Esophagus muscularis mucosa (tissue), 4 donors: ENCODE data around the gene TGFB1. TPM values are rescaled to one million over a fixed set of nuclear protein-coding genes. Genes with fewer than 3 reads are reported as not detected.

ENCODE experiments used
- DNase-seq: peaks from one replicate; pipeline ENCODE4 v3.0.0-alpha.2; 2017; ENCODE audit errors: extremely low spot score
- H3K27ac ChIP-seq, 4 donors: fragments of 200-600 bp; sonication (generic); replicated peaks in 1 of 4; 1 replicate in 3 of 4; 2 replicates in 1 of 4; pipeline ENCODE4 v1.5.1; 2016 to 2019; ENCODE audit warnings: mild to moderate bottlenecking in 1 of 4
- H3K27me3 ChIP-seq, 4 donors: fragments of 200-600 bp; sonication (generic); one replicate each; pipeline versions ENCODE4 v1.5.1 to v1.6.0; 2016 to 2019
- H3K36me3 ChIP-seq, 4 donors: fragments of 200-600 bp; sonication (generic); one replicate each; pipeline ENCODE4 v1.5.1; 2016 to 2019
- H3K4me1 ChIP-seq, 4 donors: fragments of 200-600 bp; sonication (generic); one replicate each; pipeline ENCODE4 v1.5.1; 2016 to 2019
- H3K4me3 ChIP-seq, 4 donors: fragments of 200-600 bp; sonication (generic); 1 replicate in 2 of 4; 2 replicates in 2 of 4; pipeline ENCODE4 v1.5.1; 2016 to 2019; ENCODE audit warnings: mild to moderate bottlenecking in 4 of 4, moderate library complexity in 1 of 4
- H3K9me3 ChIP-seq, 4 donors: fragments of 200-600 bp; sonication (generic); 1 replicate in 3 of 4; 2 replicates in 1 of 4; pipeline ENCODE4 v1.5.1; 2016 to 2019
- EP300 ChIP-seq: sonication (generic); formaldehyde crosslinking; IDR thresholded peaks from one replicate; pipeline ENCODE4 v1.6.1; 2017; ENCODE audit warnings: antibody characterized with exemption
- POLR2A ChIP-seq: fragments of 450-650 bp; IDR thresholded peaks from one replicate; pipeline ENCODE4 v1.6.1; 2017; ENCODE audit warnings: antibody characterized with exemption, moderate library complexity, mild to moderate bottlenecking, low read depth
- POLR2AphosphoS5 ChIP-seq, 2 donors: sonication (generic); formaldehyde crosslinking; IDR thresholded peaks; one replicate each; pipeline ENCODE4 v1.6.1; 2017; ENCODE audit warnings: antibody characterized with exemption in 2 of 2
- WGBS: methylation state at CpG from one replicate; pipeline ENCODE4 v1.1.5; 2018; 5-methylcytosine and 5-hydroxymethylcytosine counted together
- intact Hi-C: fragments of 100-400 bp; cut with DNase I; formaldehyde crosslinking; loops from one replicate; pipeline ENCODE4 v1.15.1; 2023
- total RNA-seq, 4 donors: library from RNA; depleted of rRNA; stranded (reverse); fragments of >200 nt; gene quantifications; one replicate each; pipeline versions ENCODE4 v1.1.0 to v1.2.1, GENCODE V29; 2016
- TF ChIP-seq, protein P1 (sequence below), 3 experiments: fragments of 200-600 bp in 2 of 3; fragments of 450-650 bp in 1 of 3; sonication (generic) in 2 of 3; IDR thresholded peaks; one replicate each; pipeline ENCODE4 v1.5.1; 2017 to 2019; ENCODE audit warnings: antibody characterized with exemption in 3 of 3, mild to moderate bottlenecking in 2 of 3, moderate library complexity in 1 of 3

The TGFB1 gene
- total RNA-seq, 4 donors from 2014 or later: 29.8 to 52.4 (median 31.8) TPM

GRCh38 chr19:41366089-41366488 lies 12.4 kb upstream of the TGFB1 start:
- no peak for TF ChIP-seq POLR2A
- TF ChIP-seq, protein P1, sequence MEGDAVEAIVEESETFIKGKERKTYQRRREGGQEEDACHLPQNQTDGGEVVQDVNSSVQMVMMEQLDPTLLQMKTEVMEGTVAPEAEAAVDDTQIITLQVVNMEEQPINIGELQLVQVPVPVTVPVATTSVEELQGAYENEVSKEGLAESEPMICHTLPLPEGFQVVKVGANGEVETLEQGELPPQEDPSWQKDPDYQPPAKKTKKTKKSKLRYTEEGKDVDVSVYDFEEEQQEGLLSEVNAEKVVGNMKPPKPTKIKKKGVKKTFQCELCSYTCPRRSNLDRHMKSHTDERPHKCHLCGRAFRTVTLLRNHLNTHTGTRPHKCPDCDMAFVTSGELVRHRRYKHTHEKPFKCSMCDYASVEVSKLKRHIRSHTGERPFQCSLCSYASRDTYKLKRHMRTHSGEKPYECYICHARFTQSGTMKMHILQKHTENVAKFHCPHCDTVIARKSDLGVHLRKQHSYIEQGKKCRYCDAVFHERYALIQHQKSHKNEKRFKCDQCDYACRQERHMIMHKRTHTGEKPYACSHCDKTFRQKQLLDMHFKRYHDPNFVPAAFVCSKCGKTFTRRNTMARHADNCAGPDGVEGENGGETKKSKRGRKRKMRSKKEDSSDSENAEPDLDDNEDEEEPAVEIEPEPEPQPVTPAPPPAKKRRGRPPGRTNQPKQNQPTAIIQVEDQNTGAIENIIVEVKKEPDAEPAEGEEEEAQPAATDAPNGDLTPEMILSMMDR (IDR thresholded peaks at IDR 0.05): no peak
- no peak for TF ChIP-seq EP300
- TF ChIP-seq POLR2AphosphoS5 (IDR thresholded peaks at IDR 0.05): no peak
- Histone ChIP-seq H3K27me3 (no peaks in the 10 kb centered on the region), H3K4me3 (no peak overlapping the region), H3K27ac (no peak overlapping the region), H3K36me3 (peaks cover 0 to 4% (median 0%) of the 10 kb centered on the region in 4 donors), H3K9me3 (no peaks in the 10 kb centered on the region), H3K4me1 (peaks cover 5 to 26% (median 20%) of the 10 kb centered on the region in 4 donors)
- DNase-seq: no peak
- 100% methylated on average over 1 of the region's 1 CpG for WGBS
- intact Hi-C loops: no loop called here

DNA sequence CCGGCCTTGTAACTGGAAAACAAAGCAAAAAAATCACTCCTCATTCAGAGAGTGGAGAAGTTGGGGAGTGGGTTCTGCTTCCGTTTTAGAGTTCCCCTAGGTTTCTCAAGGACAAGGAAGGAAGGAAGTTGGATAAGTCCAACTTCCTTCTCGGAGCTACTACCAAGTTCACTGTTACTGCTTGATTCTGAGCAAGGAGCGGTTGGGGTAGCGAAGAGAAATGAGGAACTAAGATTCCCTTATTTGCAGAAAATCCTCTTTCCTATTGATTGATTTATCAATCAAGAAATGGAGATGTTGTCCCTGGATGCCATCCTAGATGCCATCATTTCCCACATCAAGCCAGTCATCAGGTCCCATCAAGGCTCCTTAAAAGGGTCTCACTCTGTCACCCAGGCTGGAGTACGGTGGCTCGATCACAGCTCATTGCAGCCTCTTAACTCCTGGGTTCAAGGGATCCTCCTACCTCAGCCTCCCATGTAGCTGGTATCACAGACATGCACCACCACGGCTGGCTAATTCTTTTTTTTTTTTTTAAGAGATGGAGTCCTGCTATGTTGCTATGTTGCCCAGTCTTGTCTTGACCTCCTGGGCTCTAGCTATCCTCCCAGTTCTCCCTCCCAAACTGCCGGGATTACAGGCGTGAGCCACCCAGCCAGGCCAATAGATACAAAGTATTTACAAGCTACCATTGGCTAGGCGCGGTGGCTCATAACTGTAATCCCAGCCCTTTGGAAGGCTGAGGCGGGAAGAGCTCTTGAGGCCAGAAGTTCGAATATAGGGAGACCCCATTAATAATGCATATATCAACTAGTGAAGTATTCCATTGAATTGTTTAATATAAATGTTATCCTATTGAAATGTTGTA lies 11.0 kb upstream of the TGFB1 start:
- H3K4me3 ChIP-seq: peak overlapping the region; percentile 65 to 82 (median 74)
- intact Hi-C loops: no loop called here
- no peak for TF ChIP-seq EP300
- no peak for TF ChIP-seq POLR2AphosphoS5 (IDR thresholded peaks at IDR 0.05)
- no peak for TF ChIP-seq POLR2A
- TF ChIP-seq, protein P1 (IDR thresholded peaks at IDR 0.05): no peak
- no peaks in the 10 kb centered on the region for H3K9me3 ChIP-seq
- WGBS: 73% methylated on average over 14 of the region's 14 CpGs
- peak overlapping the region; percentile 93 to 99 (median 96) for H3K27ac ChIP-seq
- H3K36me3 ChIP-seq: peaks cover 0 to 4% (median 0%) of the 10 kb centered on the region in 4 donors
- no peak for DNase-seq
- no peaks in the 10 kb centered on the region for H3K27me3 ChIP-seq
- H3K4me1 ChIP-seq: peaks cover 5 to 26% (median 20%) of the 10 kb centered on the region in 4 donors

GRCh38 chr19:41363753-41364523 lies 10.2 kb upstream of the TGFB1 start, which contains the start of gene B9D2:
TSS of gene B9D2 (minus strand) at chr19:41364149. CDS start at chr19:41363519, 630 bp downstream.
- peak; percentile 99 for DNase-seq
- 0% methylated on average over 46 of the region's 56 CpGs for WGBS
- intact Hi-C loops: no loop called here
- Histone ChIP-seq H3K9me3 (no peaks in the 10 kb centered on the region), H3K4me3 (peak within 1 kb of the TSS; percentile 65 to 82 (median 74)), H3K4me1 (peaks cover 5 to 26% (median 20%) of the 10 kb centered on the region in 4 donors), H3K27ac (peak within 1 kb of the TSS; percentile 93 to 99 (median 96)), H3K36me3 (peaks cover 0 to 4% (median 0%) of the 10 kb centered on the region in 4 donors), H3K27me3 (no peaks in the 10 kb centered on the region)
- TF ChIP-seq, protein P1 (IDR thresholded peaks at IDR 0.05): no peak
- TF ChIP-seq POLR2AphosphoS5 (IDR thresholded peaks at IDR 0.05) (peak; percentile 89 to 91), POLR2A (peak; percentile 13), EP300 (no peak)

DNA sequence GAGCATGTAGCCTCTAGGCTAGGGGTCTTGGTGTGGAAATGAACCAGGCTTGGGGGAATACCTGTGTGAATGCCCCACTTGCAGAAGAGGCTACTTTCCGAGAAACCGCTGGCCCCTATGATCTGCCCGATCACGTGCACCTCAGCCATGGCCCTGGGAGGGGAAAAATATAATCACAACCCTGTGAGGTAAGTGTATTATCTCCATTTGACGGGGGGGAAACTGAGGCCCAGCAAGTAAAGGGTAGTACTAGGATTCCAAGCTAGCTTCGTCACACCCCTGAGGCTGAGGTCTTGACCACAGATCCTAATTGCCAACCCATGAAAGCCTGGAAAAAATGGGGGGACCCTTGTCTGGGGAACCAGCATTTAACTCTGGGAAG lies 9.6 kb upstream of the TGFB1 start:
- WGBS: 50% methylated on average over 6 of the region's 6 CpGs
- intact Hi-C loops: no loop called here
- H3K4me1 ChIP-seq: peaks cover 5 to 26% (median 20%) of the 10 kb centered on the region in 4 donors

More for the DNA sequence above, 9.6 kb upstream of the TGFB1 start:
- Histone ChIP-seq H3K4me3 (peak overlapping the region; percentile 65 to 82 (median 74)), H3K36me3 (peaks cover 0 to 4% (median 0%) of the 10 kb centered on the region in 4 donors), H3K27me3 (no peaks in the 10 kb centered on the region), H3K27ac (peak overlapping the region; percentile 93 to 99 (median 96)), H3K9me3 (no peaks in the 10 kb centered on the region)
- DNase-seq: no peak
- TF ChIP-seq POLR2AphosphoS5 (IDR thresholded peaks at IDR 0.05): no peak
- no peak for TF ChIP-seq POLR2A
- TF ChIP-seq EP300: no peak
- TF ChIP-seq, protein P1 (IDR thresholded peaks at IDR 0.05): no peak
